MV-4-11 (cell line): ENCODE measurements around the gene ITLN1.

Experiments
- DNase-seq: peaks from one replicate; lab custom pipeline; 2025; lab: John Stamatoyannopoulos, UW

The ITLN1 gene

DNA sequence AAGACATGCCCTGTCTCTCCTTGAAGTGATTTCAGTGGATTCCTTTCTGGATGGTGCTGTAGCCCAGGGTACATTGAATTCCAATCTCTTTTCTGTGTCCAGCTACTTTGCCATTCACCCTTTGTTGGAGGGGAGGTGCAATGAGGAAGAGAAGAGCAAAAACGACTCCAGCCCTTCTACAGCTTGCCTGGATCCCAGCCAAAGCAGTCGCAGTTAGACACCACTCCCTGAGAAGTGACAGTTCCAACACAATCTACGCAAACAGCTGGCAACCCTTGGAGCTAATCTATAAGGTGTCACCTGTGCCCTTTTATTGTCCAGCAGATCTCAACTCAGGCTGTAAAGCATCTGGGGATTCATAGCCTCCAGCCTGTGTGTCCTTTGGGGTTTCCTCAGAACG is 26.9 kb downstream of the ITLN1 start:
- DNase-seq: no peak

DNA sequence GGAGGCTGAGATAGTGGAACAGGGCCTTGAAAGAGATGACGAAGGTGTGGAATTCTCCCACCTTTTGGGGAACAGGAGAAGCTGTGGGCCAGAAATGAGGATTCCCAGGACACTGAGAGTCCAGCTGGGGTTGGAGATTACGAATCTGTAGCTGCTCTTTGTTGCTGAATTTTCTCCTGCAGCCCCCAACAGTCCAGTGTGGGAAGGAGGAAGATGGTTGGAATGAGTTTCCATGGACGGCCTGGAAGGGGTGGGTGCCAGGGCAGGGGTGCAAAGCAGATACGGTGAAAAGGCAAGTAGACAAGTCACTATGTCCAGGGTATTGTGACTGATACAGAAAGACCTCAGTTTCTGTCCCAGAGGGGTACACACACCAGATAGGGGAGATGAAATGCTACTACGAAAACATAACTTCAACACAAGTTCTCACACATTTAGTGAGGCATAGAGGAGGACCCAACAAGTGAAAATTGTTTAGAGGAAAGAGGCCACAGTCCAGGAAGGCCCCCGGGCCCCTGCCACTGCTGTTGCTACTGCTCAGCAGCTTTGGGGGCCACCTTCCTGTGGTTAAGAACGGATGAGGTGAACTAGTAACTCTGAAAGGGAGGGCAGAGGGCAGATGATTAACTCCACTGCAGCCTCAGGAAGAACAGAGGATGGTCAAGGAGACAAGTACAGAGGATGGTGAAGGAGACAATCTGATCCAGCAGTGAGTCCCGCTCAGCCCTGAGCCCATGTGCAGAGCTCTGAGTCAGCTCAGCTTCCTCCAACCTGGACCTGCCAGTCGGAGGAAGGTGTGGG is 29.6 kb downstream of the ITLN1 start:
- no peak for DNase-seq

DNA sequence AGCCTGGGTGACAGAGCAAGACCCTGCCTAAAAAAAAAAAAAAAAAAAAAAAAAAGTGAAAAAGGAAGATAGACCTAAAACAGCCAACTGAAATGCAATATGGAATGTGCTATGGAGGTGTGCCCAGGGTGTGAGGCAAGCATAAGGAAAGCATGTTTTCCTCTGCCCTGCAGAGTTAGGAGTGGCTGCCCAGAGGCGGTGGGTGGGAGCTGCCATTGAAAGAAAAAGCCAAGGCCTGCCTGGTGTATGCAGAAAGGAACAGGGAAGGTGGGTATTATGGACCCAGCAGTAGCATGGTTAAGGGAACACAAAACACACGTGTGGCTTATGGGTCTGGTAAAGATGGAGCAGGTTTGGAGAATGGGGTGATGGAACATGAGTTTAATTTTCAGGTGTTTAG is 31.2 kb downstream of the ITLN1 start:
- DNase-seq: no peak

DNA sequence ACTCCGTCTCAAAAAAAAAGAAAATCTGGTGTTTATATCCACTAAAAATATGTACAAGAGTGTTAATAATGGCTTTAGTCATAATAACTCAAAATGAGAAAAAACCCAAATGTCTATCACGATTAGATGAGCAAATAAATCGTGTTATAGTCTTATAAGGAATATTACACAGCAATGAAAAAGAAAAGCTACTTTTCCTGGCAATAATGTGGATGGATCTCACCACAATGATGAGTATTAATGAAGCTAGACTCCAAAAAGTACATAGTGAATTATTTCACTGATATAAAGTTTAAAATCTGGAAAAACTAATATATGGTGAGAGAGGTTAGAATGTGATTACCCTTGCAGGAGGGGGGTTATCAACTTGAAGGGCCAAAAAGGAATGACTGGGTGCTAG is 32.0 kb downstream of the ITLN1 start:
- no peak for DNase-seq

DNA sequence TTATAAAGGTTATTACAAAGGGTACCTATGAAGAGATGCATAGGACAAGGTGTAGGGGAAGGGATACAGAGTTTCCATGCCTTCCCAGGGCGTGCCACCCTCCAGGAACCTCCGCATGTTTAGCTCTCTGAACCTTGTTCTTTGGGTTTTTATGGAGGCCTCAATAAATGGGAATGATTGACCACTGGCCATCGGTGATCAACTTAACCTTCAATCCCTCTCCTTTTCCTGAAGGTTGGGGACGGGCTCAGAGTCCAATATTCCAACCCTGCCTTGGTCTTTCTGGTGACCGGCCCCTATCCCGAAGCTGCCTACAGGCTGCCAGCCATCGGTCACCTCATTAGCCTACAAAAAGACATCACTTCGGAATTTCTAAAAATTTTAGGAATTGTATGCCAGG is 34.0 kb downstream of the ITLN1 start:
- no peak for DNase-seq

DNA sequence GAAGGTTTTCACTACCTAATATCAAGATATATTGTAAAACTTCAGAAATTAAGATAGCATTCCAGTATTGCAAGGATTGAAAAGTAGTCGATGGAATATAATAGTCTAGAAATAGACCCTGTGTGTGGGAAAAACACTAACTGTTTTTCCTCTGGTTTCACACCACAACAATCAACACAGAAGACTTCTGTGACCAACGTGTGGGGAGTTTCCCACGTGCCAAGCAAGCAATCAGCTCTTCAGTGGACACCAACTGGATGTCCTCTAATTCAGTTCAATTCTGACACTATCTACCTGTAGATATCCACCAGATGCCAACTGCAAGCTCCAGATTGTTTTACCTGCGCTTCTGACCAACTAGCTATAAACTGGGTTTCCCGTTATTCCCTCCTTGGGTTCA is 34.4 kb downstream of the ITLN1 start:
- DNase-seq: no peak

DNA sequence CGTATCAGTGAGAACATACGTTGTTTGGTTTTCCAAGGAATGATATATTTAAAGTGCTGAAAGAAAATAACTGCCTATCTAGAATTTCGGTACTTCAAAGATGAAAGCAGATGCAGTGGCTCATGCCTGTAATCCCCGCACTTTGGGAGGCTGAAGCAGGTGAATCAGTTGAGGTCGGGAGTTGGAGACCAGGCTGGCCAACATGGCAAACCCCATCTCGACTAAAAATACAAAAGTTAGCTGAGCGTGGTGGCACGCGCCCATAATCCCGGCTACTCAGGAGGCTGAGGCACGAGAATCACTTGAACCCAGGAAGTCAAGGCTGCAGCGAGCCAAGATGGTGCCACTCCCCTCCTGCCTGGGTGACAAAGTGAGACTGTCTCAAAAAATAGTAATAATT is 38.7 kb downstream of the ITLN1 start:
- no peak for DNase-seq

DNA sequence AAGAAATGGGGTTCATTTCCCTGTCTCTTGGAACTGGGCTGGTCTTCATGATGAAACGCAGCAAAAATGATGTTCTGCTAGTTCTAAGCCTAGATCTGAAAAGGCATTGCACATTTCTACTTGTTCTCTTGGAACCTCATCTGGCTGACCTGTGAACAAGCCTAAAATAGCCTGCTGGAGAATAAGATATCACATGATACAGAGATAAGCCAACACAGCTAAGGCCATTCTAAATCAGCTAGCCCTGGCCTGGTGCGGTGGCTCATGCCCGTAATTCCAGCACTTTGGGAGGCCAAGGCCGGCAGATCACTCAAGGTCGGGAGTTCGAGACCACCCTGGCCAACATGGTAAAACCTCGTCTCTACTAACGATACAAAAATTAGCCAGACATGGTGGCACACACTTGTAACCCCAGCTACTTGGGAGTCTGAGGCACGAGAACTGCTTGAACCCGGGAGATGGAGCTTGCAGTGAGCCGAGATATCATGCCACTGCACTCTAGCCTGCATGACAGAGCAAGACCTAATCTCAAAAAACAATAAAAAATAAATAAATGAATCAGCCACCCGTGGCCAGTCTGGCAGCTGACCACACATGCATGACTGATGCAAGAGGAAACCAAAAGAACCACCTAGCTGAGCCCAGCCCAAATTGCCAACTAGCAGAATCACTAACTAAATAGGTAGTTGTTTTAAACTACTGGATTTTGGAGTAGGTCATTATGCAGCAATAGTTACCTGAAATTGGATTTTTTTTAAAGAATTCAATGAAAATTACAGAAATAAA is 40.3 kb downstream of the ITLN1 start:
- peak; percentile 62 for DNase-seq

DNA sequence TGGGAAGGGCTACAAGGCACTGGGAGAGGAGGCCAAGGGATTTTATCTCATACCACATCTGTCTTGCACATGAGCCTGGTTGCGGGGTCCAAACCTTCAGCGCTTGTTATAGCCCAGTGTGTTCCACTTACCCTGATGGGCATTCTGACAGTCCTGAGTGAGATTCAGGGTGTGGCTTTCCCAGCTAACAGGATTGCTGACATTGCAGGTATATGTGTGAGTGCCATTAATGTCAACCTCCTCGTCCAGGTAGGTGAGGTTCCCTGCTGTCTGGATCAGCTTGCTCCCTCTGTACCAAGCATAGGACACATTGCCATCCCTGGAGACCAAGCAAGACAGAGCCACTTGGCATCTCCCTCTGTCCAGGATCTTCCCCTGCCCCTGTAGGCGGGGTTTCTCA is 43.9 kb downstream of the ITLN1 start:
- no peak for DNase-seq

DNA sequence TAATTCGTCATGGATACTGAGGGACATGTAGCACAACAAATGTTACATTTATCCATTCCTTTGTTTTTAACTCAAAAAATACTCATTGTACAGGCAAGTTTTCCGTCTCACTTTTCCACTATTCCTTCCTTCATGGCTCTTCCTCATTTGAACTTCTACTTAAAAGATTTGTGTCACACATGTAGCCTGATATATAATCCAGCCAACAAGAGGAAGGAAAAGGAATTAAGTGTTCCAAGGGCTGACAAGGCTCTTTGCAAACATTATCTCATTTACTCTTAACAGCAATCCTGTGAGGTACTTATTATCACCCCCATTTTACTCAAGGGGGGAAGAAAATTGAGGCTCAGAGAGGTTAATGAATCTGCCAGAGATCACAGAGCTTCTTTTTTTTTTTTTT is 45.2 kb downstream of the ITLN1 start:
- DNase-seq: peak; percentile 14

DNA sequence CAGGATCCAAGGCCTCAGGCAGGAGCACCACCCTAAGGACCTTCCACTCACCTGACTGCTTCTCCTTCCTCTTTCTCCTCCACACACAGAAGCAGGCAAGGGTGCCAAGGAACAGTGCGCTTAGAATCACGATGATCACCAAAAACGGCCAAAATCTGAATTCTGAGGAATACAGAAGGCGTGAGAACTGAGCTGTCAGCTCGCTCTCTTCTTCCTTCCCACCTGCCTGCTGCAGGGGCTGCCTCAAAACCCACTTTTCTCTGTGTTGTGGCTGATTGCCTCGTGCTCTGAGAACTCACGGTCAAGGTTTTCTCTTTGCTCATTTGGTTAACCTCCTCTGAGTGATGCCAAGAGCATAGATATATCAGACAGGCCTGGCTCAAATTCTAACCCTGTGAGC is 46.1 kb downstream of the ITLN1 start:
- DNase-seq: no peak

DNA sequence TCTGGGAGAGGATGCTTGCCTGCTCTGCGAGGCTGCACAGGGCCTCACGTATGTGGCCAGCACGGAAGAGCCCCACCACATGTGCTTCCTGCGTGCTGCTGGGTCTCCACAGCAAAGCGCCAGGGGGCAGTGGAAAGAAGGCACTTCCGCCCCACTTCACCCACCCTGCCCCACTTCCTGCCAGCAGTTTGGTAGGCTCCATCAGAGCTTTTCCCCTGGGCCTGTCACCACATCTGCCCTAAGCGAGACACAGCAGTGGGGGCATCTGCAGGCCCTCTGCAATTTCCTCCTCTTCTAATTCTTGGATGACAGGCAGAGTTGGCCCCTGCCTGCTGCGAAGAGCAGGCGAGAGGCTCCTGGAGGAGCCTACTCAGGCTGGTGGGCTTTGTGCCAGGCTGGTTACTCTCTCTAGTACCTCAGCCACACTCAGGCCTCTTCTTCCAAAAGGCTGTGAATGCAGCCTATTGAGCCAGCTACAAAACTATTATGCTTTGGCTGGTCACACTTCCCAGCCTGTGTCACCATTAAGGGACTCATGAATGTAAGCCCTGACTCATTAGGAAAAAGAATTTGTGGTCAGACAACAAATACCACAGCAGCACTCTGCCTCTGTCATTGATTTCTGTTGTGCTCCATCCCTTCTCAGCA is 47.3 kb downstream of the ITLN1 start:
- DNase-seq: peak; percentile 55

DNA sequence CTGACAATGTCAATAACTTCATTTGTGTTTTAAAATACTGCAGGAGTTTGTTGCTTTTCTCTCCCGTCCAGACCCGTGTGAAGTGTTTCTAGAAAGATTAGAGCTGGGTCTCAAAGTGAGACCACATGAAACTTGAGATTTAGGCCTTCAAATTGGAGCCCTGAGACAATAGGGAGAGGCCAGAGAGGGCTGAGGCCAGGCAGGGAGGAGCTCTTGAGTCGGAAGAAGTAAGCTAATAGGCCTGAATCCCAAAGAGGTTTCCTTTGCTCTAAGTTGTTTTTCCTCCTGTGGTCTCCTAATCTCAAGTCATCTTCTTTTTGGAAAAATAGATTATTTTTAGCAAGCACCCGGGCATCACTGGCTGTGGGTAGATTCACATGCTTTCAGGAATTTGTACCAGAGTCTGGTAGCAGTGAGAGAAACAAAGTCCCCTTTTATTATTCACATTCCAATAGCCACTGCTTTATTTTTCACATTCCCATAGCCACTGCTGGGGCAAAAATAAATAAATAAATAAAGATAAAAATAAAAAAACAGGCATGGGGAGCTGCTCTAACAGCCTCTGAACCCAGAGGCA is 47.9 kb downstream of the ITLN1 start:
- no peak for DNase-seq

DNA sequence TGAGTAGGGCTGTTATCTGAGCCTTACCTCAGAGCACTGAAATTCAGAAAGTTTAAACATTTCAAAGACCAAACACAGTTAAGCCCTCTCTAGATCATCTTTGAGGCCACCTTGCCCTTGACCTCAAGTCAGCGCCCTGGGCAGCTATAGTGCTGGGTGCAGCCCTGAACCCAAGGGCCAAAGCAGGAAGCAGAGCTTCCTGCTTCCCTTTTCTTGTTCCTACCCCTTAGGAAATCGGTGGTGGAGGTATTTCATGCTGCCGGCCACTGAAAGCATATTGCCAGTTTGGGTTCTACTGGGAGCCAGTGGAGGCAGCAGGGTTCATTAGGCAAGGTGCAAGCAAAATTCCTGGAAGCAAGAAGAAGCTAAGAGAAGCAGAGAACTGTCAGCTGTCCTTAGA is 48.4 kb downstream of the ITLN1 start:
- DNase-seq: peak; percentile 63

DNA sequence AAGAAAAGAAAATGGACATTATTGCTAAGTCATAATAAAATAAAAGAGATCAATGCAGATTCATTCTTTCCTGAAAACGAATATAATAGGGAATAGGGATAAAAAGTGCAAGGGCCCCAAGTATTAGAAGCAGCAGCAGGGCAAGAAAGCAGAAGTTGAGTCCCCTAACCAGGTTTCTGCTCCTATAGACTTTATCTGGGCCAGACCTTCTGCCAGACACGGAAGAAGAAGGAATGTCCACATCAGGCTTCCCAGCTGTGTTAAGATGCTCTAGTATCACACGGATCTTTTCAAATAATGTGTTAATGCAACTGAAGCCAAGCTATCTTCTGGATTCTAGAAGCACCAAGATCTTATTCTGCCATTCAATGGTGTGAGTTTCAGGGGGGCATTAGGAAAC is 49.2 kb downstream of the ITLN1 start:
- DNase-seq: no peak

DNA sequence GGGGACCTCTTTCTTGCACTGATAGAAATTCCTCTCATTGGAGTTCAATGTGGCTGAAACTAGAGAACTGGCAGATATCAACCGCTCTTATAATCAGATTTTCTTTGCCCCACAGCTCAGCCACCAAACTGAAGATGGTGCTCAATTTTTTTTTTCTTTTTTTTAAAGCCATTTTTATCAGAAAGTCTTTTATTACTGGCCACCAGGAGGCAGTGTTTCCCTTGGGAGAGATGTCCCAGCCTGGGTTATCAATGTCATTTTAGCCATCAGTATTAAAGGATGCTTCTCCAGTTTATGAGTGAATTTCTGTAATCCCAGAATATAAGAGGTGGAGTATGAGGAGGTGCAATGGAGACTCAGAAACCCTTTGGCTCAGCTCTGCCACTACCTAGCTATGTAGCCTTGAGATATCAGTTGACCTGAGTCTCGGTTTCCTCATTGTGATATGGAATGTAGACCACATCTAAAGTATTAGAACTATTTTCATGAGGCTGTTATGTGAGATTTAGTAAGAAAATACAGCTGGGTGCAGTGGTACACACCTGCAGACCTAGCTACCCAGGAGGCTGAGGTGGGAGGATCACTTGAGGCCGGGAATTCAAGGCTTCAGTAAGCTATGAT is 49.9 kb downstream of the ITLN1 start:
- peak; percentile 31 for DNase-seq

DNA sequence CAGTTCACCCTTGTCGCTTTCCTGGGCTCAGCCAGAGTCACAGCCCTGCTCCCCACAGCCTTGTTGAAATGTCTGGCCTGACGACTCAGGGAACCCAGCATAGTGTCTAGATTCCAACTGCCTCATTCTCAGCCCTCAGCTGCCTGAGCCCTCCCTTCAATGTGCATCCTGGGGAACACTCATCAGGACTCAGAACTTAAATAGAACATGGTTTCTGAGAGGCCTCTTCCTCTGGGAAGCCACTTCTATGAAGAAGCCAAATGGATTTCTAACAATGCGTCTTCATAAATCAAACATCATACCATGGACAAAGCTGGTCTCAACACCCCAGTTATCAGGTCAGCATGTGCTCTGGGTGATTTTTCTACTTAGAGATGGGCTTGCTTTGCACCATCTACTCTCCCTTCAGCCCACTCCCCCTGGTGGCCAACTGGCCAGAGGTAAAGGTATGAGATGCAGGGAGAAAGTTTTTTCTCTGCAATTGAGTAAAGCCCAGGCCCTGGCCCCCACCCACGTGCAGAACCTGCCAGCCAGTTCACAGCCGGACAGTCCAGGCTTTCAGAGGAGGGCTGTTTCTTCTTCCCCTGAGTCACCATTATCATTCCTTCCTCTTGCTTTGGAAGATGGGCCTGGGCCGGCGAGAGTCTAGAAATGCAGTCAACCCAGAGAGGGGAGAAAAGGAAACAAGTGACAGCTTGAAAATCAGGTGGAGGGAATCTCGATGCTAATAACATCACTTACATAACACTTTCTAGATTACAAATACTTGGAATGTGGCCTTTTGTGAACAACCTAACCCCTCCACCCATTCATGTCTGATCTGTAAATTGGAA is 54.4 kb downstream of the ITLN1 start:
- peak; percentile 34 for DNase-seq

DNA sequence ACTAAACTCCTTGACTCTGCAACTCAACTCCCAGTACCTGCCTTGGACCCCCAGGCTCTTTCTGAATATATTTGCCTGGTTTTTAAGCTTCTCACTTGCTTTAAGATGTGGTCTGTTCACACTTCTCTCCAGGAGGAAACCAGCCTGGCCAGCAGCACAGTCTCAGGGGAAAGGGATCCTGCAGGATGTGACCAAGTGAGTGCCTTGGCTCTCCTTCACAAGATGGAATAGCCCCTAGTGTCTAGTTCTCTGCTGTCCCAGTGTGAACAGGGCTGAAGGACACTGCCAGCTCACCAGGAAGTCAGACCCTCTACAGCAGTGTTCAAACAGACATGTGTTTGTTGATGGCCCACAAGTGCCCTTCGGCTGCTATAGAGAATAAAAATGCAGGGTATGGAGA is 55.2 kb downstream of the ITLN1 start:
- DNase-seq: no peak

DNA sequence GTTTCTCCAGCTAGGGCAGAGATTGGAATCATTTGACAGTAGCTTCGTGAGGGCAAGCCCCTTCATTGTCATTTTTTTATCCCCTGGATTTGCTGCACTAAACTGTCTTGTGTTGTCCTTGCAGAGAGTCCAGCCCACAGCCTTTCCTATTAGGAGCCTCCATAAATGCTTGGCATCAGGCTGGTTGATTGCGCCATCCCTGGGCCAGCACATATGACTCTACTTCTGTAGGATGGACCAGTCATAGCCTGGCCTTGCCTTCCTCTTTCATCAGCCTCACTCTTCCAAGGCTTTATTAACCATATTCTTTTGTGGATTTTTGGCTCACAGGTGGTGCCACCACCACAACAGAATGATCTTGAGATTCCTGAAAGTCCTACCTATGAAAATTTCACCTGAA is 57.6 kb downstream of the ITLN1 start:
- peak; percentile 32 for DNase-seq

DNA sequence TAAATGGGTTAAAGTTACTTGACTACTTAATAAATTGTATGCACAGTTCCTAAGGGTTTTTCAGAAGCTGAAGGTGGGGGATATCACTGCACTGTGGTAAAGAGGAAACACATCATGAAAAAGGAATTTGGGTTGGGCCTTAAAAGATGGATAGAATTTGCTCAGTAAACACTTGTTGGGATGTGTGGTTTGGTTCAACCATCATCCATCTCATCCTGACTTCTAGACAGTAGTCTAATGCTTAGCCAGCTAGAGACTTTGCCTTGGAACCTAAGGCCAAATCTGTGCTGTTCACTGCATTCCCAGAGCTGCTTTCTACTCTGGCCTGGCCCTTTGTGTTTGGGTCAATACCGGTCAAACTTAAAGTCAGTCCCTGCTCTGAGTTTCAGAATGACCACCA is 58.4 kb downstream of the ITLN1 start:
- no peak for DNase-seq
